ENCODE data around the gene KIAA1671.

GRCh38 chr22:25197340-25197739, 244.8 kb downstream of the KIAA1671 start:
- TF ChIP-seq CTCF (IDR thresholded peaks at IDR 0.05), result no peak
- TF ChIP-seq EZH2 (IDR thresholded peaks at IDR 0.05; ENCODE audit: borderline replicate concordance, insufficient read depth, low read depth, low read length, poor library complexity, severe bottlenecking), result no peak
